Measurements from ENCODE around the gene STK17B. TPM values are rescaled to one million over a fixed set of nuclear protein-coding genes. Genes with fewer than 3 reads are reported as not detected.

STK17B gene
- total RNA-seq, 1 experiment from 2014 or later = 20.7 TPM

DNA sequence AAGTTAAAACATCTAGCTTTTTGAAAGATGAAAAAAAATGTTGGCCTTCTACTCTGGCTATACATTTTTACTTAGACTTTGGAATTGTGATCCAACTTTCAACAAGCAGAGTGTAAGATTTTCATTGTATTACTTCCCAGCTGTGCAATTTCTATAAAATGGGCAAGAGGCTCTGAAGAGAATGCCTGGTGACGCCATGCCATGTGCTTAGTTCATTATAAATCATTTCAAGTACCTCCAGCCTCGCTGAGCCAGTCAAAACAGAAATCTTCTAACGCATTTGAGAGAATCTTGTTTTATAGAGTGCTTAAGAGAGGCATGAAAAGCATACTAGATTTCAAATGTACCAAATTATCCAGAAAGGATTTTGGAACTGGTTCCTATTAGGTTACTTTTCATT lies 10.1 kb upstream of the STK17B start:
- BruUV-seq (replicated peaks) = no TSS peak
- no peaks in the 10 kb centered on the region for H3K27me3 Mint-ChIP-seq (ENCODE audit: insufficient read depth, unreplicated experiment)
- DNase-seq (ENCODE audit: unreplicated experiment) = no peak
- TF ChIP-seq, protein P1, sequence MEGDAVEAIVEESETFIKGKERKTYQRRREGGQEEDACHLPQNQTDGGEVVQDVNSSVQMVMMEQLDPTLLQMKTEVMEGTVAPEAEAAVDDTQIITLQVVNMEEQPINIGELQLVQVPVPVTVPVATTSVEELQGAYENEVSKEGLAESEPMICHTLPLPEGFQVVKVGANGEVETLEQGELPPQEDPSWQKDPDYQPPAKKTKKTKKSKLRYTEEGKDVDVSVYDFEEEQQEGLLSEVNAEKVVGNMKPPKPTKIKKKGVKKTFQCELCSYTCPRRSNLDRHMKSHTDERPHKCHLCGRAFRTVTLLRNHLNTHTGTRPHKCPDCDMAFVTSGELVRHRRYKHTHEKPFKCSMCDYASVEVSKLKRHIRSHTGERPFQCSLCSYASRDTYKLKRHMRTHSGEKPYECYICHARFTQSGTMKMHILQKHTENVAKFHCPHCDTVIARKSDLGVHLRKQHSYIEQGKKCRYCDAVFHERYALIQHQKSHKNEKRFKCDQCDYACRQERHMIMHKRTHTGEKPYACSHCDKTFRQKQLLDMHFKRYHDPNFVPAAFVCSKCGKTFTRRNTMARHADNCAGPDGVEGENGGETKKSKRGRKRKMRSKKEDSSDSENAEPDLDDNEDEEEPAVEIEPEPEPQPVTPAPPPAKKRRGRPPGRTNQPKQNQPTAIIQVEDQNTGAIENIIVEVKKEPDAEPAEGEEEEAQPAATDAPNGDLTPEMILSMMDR (IDR thresholded peaks at IDR 0.05; ENCODE audit: unreplicated experiment) = no peak
- no peaks in the 10 kb centered on the region for H3K9me3 Mint-ChIP-seq (ENCODE audit: unreplicated experiment)
- no peaks in the 10 kb centered on the region for H3K36me3 Mint-ChIP-seq (ENCODE audit: insufficient read depth, unreplicated experiment)
- intact Hi-C loops (cut with micrococcal nuclease) = no loop called here
- H3K27ac Mint-ChIP-seq (ENCODE audit: low read depth, unreplicated experiment) = no peak overlapping the region
- ChIA-PET POLR2A (no interaction called here), CTCF (no interaction called here)
- H3K4me3 Mint-ChIP-seq (ENCODE audit: unreplicated experiment) = no peak overlapping the region
- H3K4me1 Mint-ChIP-seq (ENCODE audit: insufficient read depth, unreplicated experiment) = no peaks in the 10 kb centered on the region

DNA sequence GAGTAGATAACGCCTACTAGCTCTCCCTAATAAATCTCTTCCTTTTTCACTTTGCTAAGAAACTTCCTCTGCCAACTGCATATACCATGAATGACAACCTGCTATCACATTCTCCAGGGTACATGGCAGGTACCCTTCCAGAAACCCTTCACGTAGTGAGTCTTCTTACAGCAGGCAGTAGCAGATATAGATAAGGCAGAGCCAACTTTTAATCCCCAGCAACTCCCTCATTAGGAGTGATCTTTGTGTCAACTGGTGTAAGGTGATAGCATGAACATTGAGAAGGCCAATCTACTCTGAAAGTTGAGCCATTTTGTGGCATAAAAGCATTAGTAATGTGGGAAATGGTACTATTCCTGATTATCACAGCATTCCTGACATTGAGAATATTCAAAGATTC lies 5.7 kb upstream of the STK17B start:
- ChIA-PET POLR2A (no interaction called here), CTCF (interaction anchor here (0.6 to 1.6 kb wide), 3 partner anchors 97 to 154 kb away, joined by 3 to 7 read pairs (median 5); no protein-coding TSS in a partner anchor)
- Mint-ChIP-seq H3K27me3 (ENCODE audit: insufficient read depth, unreplicated experiment) (no peaks in the 10 kb centered on the region), H3K9me3 (ENCODE audit: unreplicated experiment) (no peaks in the 10 kb centered on the region), H3K4me3 (ENCODE audit: unreplicated experiment) (no peak overlapping the region), H3K36me3 (ENCODE audit: insufficient read depth, unreplicated experiment) (no peaks in the 10 kb centered on the region), H3K27ac (ENCODE audit: low read depth, unreplicated experiment) (no peak overlapping the region), H3K4me1 (ENCODE audit: insufficient read depth, unreplicated experiment) (no peaks in the 10 kb centered on the region)
- TF ChIP-seq, protein P1 (IDR thresholded peaks at IDR 0.05; ENCODE audit: unreplicated experiment) = no peak
- DNase-seq (ENCODE audit: unreplicated experiment) = no peak
- intact Hi-C loops (cut with micrococcal nuclease) = no loop called here
- no TSS peak for BruUV-seq (replicated peaks)

DNA sequence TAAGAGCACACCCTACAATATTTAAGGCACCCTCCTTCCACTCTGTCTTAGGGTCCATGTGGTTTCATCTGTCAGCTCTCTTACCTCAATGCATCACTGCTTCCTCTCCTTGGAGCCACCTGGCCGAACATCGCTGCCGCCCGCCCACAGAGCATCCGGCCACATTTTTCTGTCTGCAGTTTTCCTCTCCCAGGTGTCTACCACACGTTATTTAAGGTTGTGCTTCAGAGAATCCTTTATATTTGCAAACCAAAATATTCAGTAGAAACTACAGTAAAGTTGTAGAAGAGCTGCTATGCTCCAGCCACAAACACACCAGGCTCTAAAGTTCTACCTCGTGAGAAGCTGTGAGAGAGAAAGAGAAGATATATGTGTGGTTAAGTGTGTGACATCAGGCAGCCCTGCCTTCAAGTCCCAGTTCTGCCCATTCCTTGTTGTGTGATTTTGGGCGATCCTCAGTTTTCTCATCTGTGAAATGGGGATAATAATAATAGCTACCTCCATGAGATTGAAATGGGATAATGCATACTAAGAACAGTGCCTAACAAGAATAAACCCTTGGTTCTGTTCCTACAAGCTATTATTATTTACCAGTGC lies 4.9 kb upstream of the STK17B start:
- ChIA-PET CTCF (interaction anchor here (0.6 to 1.6 kb wide), 7 partner anchors 19 to 155 kb away, joined by 3 to 7 read pairs (median 3); no protein-coding TSS in a partner anchor), POLR2A (no interaction called here)
- no TSS peak for BruUV-seq (replicated peaks)
- DNase-seq (ENCODE audit: unreplicated experiment) = no peak
- Mint-ChIP-seq H3K36me3 (ENCODE audit: insufficient read depth, unreplicated experiment) (no peaks in the 10 kb centered on the region), H3K27ac (ENCODE audit: low read depth, unreplicated experiment) (no peak overlapping the region), H3K4me3 (ENCODE audit: unreplicated experiment) (no peak overlapping the region), H3K4me1 (ENCODE audit: insufficient read depth, unreplicated experiment) (no peaks in the 10 kb centered on the region), H3K27me3 (ENCODE audit: insufficient read depth, unreplicated experiment) (no peaks in the 10 kb centered on the region), H3K9me3 (ENCODE audit: unreplicated experiment) (no peaks in the 10 kb centered on the region)
- intact Hi-C loops (cut with micrococcal nuclease) = no loop called here
- TF ChIP-seq, protein P1 (IDR thresholded peaks at IDR 0.05; ENCODE audit: unreplicated experiment) = no peak

DNA sequence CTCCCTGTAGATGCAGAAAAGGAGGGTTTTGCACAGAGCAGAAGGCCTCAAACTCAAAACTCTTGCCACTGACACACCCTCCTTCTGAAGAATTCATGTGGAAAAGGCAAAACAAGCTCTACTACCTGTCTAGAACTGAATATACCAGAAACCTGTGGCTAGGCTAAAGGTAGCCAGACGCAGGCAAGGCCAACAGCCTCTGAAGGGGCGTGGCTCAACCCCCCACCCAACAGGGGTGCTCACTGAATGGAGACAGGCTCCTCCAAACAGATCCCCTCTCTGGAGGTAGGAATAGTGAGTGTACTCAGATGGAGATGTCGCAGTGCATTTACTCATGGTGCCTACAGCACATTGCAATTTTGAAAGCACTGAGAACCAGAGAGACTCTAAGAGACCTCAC lies 3.0 kb upstream of the STK17B start:
- H3K36me3 Mint-ChIP-seq (ENCODE audit: insufficient read depth, unreplicated experiment) = peaks cover 5% of the 10 kb centered on the region
- intact Hi-C loops (cut with micrococcal nuclease) = loop anchor here (5.0 kb wide), 1 partner anchor 118 kb away; no protein-coding TSS in a partner anchor
- no peak overlapping the region for H3K27ac Mint-ChIP-seq (ENCODE audit: low read depth, unreplicated experiment)
- no peak overlapping the region for H3K4me3 Mint-ChIP-seq (ENCODE audit: unreplicated experiment)
- H3K9me3 Mint-ChIP-seq (ENCODE audit: unreplicated experiment) = no peaks in the 10 kb centered on the region
- H3K27me3 Mint-ChIP-seq (ENCODE audit: insufficient read depth, unreplicated experiment) = no peaks in the 10 kb centered on the region
- ChIA-PET CTCF (interaction anchor here (0.9 to 1.0 kb wide), 2 partner anchors 102 to 105 kb away, joined by 3 read pairs; no protein-coding TSS in a partner anchor), POLR2A (interaction anchor here (0.6 to 0.7 kb wide), 2 partner anchors 505 to 630 kb away, joined by 3 read pairs; no protein-coding TSS in a partner anchor)
- TF ChIP-seq, protein P1 (IDR thresholded peaks at IDR 0.05; ENCODE audit: unreplicated experiment) = no peak
- no peaks in the 10 kb centered on the region for H3K4me1 Mint-ChIP-seq (ENCODE audit: insufficient read depth, unreplicated experiment)
- DNase-seq (ENCODE audit: unreplicated experiment) = no peak
- no TSS peak for BruUV-seq (replicated peaks)

Measured in MCF 10A (cell line).